Stimulated activated naive CD4-positive, alpha-beta T cell (primary cell): ENCODE results near the gene PSG3.
"Not testable (repeated sequence)": the region's sequence is repeated elsewhere in the genome, so short reads cannot be mapped to it uniquely, and the experiment has no call there.

Experiments used
- DNase-seq, 6 experiments: peaks; one replicate each; lab custom pipeline; 2025; lab: John Stamatoyannopoulos, UW

PSG3 gene

GRCh38 chr19:42740381-42740780, at the start of gene PSG3:
Gene PSG3, minus strand, starts transcription at chr19:42740481. Its CDS starts 97 bp downstream, at chr19:42740384.
- DNase-seq, result not testable (repeated sequence)

- DNase-seq, result not testable (repeated sequence)
Measured at GRCh38 chr19:42788766-42789165, 48.5 kb upstream of the PSG3 start.

GRCh38 chr19:42787766-42788165, 47.5 kb upstream of the PSG3 start:
- DNase-seq, result not testable (repeated sequence)

GRCh38 chr19:42776750-42777612, 36.7 kb upstream of the PSG3 start:
- DNase-seq, result peak in 1 of 6 experiments; percentile 1

- DNase-seq, result not testable (repeated sequence)
Measured at GRCh38 chr19:42774510-42775158, 34.4 kb upstream of the PSG3 start.

- not testable (repeated sequence) for DNase-seq
Measured at GRCh38 chr19:42767319-42767718, 27.0 kb upstream of the PSG3 start.

GRCh38 chr19:42766871-42767270, 26.6 kb upstream of the PSG3 start:
- DNase-seq, result not testable (repeated sequence)

- no peak for DNase-seq
Measured at GRCh38 chr19:42764836-42765235, 24.6 kb upstream of the PSG3 start.

- DNase-seq, result no peak
Measured at GRCh38 chr19:42762789-42763188, 22.5 kb upstream of the PSG3 start.

GRCh38 chr19:42761924-42762295, 21.6 kb upstream of the PSG3 start:
- not testable (repeated sequence) for DNase-seq

- DNase-seq, result not testable (repeated sequence)
Measured at GRCh38 chr19:42760954-42761923, 21.0 kb upstream of the PSG3 start.

- DNase-seq, result not testable (repeated sequence)
Measured at GRCh38 chr19:42758667-42759066, 18.4 kb upstream of the PSG3 start.

GRCh38 chr19:42752246-42752645, 12.0 kb upstream of the PSG3 start:
- not testable (repeated sequence) for DNase-seq

GRCh38 chr19:42741726-42742607, 1.7 kb upstream of the PSG3 start:
- DNase-seq, result not testable (repeated sequence)

GRCh38 chr19:42737581-42738011, 2.7 kb downstream of the PSG3 start:
- not testable (repeated sequence) for DNase-seq

- DNase-seq, result not testable (repeated sequence)
Measured at GRCh38 chr19:42728341-42728740, 11.9 kb downstream of the PSG3 start.

- DNase-seq, result not testable (repeated sequence)
Measured at GRCh38 chr19:42714000-42714399, 26.3 kb downstream of the PSG3 start.

- DNase-seq, result not testable (repeated sequence)
Measured at GRCh38 chr19:42712753-42713152, 27.5 kb downstream of the PSG3 start.

- DNase-seq, result not testable (repeated sequence)
Measured at GRCh38 chr19:42710986-42711385, 29.3 kb downstream of the PSG3 start.

- DNase-seq, result no peak
Measured at GRCh38 chr19:42697884-42698283, 42.4 kb downstream of the PSG3 start.
